Stimulated activated naive CD4-positive, alpha-beta T cell (primary cell): Measurements from ENCODE around the gene AHCYL1.

Source experiments
- DNase-seq, 6 experiments: peaks; one replicate each; lab custom pipeline; 2025; lab: John Stamatoyannopoulos, UW

The AHCYL1 gene

DNA sequence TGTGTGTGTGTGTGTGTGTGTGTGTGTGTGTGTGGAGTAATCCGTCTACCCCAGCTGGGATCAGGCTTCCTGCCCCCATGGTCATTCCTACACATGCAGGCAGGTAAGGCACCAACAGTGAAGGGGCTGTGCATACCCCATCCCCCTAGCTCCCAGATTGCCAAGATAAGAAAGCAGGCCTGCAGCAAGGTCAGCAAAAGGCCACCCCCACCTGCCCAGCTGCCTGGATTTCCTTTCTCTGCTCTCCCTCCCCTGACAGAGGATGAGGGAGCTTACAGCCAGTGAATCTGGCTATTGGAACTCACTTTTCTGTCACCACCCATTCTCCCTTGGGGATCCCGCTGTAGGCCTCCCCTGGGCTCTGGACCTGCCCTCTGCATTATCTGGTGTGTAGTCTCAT lies 78.0 kb downstream of the AHCYL1 start:
- no peak for DNase-seq

DNA sequence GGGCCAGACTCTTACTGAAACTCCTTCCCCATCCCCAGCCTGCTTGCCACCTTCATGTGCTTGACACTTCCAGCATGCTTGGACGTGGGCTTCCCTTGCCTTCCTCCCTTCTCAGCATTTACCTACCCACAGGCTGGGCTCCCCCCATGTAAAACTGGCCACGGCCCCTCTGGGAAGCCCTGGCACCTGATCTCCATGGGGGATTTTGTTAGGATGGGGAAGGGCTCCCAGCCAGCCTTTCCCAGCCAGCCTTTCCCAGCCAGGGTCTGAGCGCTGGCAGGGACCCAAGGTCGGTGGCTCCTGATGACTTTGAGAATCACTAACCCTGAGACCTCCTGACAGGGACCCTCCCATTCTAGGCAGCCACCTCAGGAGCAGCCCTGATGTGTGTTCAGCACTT lies 79.2 kb downstream of the AHCYL1 start:
- DNase-seq, result no peak

DNA sequence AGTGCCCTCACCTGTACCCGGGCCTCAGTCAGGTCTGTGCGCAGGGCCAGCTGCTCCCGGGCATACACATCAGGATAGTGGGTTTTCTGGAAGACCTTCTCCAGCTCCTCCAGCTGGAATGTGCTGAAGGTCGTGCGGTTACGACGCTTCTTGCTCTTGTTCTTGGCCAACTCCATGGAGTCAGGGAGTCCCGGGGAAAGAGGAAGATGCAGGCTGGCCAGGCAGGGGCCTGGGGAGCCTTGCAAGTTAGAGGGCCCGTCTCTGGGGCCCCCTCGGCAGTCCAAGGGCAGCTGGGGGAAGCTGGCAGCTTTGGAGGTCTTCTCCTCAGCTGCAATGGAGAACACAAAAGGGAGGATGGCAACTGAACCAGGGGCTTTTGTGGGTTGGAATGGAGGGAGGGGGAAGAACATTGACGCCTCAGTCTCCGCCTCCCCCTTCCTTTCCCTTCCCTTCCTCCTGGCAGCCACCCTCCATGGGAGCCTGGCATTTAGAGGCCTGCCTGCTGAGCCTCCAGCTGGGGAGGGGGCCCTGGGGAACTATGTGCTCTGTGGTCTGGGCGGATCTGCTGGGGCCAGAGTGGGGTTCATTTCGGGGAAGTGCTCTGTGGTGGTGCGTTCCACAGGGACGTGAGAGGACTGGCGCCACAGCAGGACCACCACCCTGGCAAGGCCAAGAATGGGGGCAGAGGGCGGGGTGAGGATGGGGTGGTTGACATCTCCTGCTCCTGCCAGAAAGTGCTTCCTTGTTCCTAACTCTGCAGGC lies 80.2 kb downstream of the AHCYL1 start:
- no peak for DNase-seq

DNA sequence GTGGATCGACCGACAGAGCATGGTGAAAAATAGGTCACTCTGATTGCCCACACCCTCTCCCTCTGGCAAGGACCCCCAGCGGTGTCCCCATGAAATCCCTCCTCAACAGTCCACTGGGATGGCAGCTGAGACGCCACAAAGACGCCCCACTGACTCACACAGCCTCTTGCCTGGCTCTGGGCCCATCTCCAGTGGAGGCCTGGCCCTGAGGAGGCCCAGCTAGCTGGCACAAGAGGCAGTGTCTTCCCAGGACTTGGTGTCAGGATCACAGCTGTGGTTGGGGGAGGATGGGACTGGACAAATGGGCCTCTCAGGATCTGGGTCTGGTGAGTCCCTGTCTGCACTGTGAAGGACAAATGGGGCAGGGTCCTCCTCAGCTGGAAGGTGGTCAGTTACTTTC lies 81.3 kb downstream of the AHCYL1 start:
- no peak for DNase-seq

DNA sequence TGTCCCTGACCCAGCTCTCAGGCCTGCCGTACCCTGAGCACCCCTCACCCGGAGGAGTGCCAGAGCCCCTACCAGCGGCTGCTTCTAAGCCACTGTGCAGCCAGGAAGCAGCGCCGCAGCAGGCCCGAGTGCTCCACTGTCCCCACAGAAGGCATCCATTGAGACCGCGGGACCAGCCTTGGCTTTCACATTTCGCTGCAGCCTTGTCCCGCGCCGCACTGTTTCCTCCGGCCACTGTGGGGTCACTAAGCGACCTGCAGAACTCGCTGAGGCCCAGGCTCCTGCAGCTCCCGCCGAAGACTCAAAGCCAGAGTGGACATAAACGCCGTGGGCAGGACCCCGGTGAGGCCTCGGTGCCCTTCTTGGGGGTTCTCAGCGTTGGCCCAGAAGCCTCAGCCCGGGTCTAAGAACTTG lies 82.9 kb downstream of the AHCYL1 start:
- DNase-seq, result no peak

DNA sequence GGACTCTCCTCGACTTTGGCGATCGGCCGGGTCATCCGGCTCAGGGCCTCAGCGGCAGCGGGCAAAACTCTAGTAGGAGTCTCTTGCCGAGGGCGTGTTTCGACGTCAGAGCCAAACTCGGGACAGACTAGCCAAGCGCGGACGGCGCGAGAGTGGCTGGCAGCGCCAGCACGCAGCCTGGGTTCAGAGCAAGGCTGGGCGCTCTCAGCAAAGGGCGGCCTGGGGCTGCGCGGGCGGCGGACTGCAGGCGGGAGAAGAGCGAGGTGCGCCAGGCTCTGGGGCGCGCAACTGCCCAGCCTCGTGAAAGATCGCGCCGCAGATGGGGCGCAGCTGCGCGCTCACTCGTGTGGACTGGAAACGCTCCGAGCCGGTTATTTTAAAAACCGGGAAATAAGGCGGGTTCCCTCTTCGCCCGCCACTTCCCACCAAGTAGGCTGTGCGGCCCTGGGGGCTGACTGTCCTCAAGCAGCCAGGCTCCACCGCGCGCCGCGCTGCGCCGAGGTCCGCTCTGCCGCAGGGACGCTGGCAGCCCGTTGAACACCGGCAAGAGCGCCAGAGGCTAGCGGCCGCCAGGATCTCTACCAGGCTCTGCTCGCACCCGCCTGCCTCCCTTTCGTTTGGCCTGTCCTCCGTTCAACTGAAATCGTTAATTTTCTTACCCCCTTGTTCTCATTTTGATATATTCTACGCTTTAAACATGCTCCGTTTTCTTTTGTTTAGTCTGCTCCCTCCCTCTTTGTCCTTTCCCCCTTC lies 83.5 kb downstream of the AHCYL1 start:
- no peak for DNase-seq

DNA sequence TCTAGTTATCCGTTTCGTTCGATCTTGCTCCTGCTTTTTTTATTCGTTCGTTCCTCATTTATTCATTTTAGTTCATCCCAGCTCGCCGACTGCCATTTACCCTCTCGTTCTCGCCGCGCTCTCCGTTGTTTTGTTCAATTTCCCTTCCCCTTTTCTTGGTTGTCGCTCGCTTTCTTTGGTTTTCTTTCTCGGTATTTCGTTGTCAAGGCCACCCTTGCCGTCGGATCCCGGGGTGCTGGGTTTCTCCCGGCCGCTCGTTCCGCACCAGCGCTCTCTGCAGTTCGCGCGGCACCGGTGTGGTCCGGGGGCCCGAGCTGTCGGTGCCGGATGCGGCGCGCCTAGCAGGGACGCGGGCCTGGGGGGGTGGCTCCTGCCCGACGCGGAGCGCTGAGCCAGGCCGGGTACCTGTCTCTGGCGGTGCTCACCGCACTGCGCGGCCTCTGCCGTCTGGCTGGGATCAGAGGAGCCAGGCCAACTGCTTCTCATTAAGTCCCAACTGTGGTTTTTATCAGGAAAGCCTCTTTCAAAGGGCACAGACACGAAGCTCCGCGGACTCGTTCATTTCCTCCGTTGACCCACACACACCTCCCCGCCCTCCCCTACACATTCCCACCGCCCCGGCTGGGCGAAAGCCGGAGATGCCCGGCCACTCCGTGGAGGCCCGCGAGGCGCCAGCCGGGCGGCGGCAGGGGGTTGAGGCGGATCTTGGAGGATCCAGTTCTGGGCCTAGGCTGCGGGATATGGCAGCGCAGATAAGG lies 84.3 kb downstream of the AHCYL1 start:
- DNase-seq, result peak in 3 of 6 experiments; percentile 16 to 37 (median 22)

DNA sequence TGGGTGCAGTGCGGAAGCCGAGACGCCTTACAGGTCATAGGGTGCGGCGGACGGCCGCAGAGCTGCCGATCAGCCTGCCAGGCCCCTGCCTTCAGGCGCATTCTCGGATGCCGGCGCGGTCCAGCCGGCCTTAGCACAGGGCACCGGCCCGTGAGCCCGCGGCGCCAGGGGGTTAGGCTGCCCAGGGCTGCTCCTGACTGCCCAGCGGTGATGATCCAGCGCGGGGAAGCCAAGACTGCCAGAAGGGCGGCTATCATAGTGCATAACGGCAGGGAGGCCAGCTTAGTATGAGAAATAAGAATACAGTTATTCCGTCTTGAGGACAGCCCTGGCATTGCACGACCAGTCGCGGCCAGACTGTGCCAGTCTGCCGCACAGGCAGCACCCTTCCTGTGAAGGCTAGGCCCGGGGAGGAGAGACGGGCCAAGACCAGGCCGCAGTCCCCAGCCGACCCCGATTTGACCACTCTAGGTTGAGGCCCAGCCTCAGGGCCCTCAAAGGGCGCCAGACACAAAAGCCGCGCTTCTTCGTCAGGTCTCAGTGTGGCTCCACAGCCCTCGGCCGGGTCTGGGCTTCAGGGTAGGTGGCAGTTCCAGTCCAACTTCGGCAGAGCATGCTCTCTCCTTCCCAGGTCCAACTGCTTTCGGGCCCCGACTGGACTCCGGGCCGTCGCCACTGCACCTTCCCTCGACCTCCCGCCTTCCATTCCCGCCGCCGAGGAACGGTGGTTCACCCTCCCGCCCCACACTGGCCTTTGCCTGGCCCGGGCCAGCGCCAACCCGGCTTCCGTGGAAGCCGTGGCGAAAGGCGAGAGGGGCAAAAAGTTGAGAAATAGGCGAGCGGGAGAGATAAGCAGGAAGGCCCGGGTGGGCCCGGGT lies 85.1 kb downstream of the AHCYL1 start:
- DNase-seq, result peak in 1 of 6 experiments; percentile 13

DNA sequence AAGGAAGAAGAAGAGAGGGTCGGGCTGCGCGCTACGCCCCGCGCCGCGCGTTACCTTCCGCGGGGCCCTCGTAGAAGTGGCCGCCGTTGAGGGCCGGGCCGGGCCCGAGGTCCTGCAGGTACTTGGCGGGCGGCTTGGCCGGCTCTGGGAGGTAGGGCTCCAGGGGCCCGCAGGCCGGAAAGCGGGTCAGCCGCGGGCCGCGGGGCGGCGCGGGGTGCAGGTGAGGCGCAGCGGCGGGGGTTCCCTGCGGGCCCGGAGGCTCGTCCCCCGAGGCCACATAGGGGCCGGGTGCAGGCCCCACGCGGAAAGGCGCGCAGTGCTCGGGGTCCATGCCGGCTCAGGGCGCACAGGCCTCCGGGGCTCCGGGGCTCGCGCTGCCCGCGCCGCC lies 85.7 kb downstream of the AHCYL1 start:
- no peak for DNase-seq

DNA sequence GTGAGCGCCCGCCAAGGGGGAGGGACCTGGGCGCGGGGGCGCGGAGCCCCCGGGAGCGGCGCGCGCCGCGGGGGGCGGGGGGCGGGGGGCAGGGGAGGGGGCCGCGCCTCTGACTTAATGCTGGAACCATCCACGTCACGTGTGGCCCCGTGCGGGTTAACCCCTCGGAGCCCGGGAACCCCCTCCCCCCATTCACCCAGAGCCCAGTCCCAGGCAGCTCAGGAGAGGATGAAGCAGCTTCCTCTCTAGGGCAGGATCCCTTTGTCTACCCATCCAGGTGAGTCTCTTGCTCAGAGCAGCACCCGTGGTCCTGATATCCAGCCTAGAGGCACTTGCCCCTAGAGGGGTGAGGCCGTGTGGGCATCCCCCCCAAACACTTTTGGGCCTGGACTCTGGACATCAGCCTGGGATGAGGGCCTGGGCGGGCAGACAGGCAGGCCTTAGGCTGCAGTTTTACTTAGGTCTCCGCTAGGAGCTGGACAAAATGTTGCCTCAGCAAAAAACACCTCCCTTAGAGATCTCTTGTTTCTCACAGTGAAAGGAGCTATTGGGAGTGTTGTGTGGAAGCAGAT lies 86.2 kb downstream of the AHCYL1 start, which contains the start of gene ALX3:
TSS of gene ALX3 (minus strand) at position 2 of the 572 bp plus-strand sequence. CDS start 60 bp downstream, outside the sequence.
- no peak for DNase-seq
